Measurements from ENCODE around the gene NCAPH2.
A peak's percentile ranks its signal among the peaks of the same experiment; 100 is the strongest.
"Not testable (repeated sequence)": the region's sequence is repeated elsewhere in the genome, so short reads cannot be mapped to it uniquely, and the experiment has no call there.

Gene NCAPH2

GRCh38 chr22:50531546-50531961, 23.5 kb downstream of the NCAPH2 start:
- DNase-seq: peak; percentile 65

- DNase-seq: peak; percentile 21
Measured at GRCh38 chr22:50531962-50532674, 24.1 kb downstream of the NCAPH2 start.

- DNase-seq: no peak
Measured at GRCh38 chr22:50532824-50533796, 25.1 kb downstream of the NCAPH2 start.

DNA sequence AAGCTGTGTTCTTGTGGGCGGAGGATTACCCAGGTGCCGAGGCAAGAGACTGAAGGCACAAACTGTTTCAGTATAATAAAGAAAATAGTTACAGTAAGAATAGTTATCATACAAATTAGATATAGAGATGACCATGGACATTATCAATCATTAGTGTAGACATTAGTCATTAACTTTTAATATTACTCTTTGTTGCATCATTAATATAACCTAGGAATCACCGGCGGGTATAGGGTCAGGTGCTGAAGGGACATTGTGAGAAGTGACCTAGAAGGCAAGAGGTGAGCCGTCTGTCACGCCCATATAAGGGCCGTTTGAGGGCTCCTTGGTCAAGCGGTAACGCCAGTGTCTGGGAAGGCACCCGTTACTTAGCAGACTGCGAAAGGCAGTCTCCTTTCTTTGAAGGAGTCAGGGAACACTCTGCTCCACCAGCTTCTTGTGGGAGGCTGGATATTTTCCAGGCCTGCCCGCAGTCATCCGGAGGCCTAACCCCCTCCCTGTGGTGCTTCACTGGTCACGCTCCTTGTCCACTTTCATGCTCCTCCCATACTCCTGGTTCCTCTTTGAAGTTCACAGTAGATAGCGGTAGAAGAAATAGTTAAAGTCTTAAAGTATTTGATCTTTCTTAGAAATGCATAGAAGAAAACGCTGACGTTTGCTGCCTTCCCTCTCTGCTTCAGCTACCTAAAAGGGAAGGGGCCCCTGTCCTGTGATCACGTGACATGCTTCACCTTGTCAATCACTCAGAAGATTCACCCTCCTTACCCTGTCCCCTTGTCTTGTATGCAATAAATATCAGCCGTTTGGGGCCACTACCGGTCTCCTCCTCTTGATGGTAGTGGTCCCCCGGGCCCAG, 26.1 kb downstream of the NCAPH2 start:
- not testable (repeated sequence) for DNase-seq

GRCh38 chr22:50535113-50535512, 27.1 kb downstream of the NCAPH2 start:
- DNase-seq: no peak

DNA sequence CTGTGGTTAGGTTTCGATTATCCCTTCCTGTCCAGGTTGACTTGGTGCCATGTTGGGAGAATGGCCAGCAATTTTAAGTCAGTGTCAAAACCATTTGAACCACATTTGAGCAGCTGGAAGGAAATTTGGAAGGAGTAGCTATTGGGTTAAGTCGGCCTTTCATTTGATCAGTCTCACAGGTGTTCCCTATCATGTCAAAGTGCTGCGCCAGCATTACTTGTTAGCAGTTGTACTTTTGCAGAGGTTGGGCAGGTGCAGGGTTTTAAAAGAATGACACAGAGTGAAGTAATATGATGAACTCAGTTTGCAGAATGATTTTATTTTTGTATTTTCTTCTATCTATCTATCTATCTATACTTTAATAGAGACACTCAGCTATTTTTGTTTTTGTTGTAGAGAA, 28.2 kb downstream of the NCAPH2 start:
- no peak for DNase-seq

DNA sequence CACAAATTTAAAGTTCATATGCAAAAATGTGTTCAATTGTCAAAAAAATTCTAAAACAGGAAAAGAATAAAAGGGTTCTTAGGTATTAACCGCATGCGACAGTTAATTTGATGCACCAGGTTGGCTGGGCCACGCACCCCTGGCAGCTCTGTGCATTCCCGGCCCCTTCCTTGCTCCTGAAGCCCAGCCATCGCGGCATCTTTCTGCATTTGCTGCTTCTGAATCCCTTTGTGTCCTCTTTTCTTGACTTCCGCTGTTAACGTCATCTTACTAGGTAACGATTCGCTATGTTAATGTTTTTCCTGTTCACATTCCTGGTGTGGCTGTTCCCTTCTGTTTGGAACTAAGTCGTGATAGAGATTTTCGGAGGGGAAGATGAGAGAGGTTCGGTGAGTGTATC, 29.7 kb downstream of the NCAPH2 start:
- no peak for DNase-seq

DNA sequence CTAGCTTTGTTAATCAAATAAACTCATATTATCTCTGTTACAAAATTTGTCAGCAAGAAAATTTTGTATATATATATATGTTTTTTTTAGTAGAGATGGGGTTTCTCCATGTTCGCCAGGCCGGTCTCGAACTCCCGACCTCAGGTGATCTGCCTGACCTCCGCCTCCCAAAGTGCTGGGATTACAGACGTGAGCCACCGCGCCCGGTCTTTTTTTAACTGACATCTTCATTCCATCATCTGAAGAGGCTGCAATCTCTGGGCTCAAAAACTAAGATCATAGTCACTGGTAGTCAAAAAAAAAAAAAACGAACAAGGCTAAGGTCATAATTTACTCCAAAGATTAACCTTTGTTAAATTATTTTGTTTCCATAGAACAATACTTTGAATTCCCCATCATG, 32.4 kb downstream of the NCAPH2 start:
- no peak for DNase-seq

DNA sequence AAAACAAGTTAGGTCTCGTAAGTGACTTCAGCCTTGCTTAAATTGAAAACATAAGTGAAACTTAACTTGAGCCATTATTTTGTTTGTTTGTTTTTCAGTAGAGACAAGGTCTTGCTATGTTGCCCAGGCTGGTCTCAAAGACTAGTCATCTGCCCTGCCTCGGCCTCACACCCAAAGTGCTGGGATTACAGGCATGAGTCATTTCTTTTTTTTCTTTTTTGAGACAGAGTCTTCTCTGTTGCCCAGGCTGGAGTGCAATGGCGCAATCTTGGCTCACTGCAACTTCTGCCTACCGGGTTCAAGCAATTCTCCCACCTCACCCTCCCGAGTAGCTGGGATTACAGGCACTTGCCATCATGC, 33.6 kb downstream of the NCAPH2 start:
- peak; percentile 34 for DNase-seq

GRCh38 chr22:50542416-50542927, 34.4 kb downstream of the NCAPH2 start:
- DNase-seq: no peak

DNA sequence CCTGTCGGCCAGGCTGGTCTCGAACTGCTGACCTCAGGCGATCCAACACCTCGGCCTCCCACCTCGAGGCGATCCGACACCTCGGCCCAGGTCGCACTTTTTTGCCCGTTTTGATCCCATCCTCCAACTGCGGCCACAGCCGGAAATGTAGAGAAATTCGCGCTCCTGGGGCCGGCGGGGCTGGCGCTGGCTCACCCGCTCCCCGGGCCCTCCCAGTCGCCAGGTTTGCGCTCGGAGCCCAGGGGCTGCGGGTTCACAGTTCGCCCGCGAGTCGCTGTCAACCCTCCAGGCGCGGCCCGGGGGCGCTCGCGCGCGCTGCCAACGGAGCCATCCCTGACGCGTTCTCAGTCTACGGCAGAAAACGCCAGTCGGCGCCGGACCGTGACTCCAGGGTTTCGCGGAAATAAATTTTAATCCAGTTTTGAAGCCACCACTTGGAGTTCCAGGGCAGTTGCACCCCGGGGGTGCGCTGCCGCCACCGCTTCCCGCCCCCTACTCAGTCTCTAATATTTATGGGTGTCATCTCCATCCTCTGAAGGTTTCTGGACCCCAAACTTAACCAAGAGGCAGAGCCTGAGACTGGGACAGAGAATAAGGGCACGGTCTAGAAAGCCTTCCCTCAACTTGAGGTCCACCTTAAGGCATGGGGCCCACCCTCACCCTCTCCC, 36.2 kb downstream of the NCAPH2 start:
- DNase-seq: peak; percentile 87

GRCh38 chr22:50544746-50545253, 36.8 kb downstream of the NCAPH2 start:
- peak; percentile 49 for DNase-seq

DNA sequence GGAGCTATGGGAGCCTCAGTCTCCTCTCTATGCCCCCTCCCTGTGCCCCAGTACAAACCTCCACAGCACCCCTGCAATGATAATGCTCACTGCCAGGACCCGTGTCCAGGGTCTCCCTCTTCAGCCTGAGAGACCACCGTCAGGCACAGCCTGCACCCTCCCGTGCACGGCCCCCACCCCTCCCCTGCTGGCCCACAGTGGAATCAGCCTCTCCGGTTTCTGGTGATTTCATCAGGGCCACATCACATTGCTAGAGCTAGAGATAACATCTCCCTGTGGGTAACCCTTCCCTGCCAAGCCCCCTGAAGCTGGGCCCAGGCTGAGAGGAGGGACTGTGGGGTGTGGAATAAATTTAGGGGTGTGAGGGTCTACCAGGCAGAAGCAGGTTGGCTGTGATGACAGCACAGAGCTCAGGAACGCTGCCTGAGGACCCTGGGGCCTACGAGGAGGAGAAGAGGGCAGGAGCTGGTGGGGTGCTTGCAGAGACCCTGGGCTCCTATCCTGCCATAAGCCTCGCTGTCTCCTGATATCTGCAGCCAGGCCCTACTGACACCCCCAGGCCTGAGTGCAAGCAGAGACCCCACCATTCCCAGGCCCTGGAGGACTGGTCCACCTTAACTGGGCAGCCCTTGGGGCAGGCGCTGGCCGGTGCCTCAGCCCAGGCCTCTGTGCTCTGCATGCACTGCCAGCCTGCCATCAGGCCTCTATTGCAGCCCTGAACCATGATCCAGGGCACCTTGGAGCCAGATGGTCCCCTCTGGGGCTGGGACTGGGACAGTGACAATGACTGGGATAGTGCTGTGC, 37.7 kb downstream of the NCAPH2 start, which contains the start of gene KLHDC7B:
KLHDC7B (plus strand) TSS at position 378 of the 804 bp plus-strand sequence; CDS start at position 723, 345 bp downstream.
- DNase-seq: peak; percentile 37

DNA sequence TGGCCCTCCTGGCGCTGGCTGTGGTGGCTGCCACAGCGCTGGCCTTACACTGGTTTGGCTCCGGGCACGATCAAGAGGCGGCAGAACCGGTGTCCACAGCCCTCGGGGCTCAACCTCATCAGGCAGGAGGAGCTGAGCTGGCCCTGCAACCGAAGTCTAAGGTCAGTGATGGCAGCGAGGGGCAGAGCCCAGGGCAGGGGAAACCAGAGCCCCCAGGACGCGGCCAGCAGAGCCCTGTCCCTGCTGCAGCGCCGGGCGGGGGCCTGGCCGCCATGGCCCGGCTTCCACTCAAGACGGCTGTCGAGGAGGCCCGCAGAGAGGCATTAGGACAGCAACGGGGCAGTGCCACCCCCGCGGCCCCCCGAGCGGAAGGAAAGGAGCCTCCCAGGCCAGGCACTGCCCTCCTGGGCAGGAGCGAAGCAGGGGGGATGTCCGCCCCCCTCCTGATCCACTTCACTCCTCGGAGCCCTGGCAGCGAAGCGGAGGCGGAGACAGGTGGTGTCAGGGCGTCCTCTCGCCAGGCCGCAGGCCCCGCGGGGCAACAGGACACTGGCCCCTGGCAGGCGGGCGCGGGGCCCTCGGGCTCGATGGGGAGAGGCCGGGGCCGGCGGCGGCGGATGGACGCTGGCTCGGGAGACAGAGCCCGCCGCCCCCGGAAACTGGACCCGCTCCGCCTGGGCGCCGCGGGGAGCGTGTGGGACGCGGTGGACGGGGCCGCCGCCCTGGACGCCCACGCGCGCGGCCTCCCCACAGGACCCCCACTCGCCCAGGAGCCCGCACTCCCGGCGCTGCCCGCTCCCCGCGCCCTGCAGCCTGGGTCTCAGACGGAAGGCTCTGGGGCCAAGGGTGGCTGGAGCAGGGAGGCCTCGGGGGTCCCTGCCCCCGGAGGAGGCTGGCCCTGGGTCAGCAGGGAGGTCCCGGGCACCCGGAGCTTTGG, 38.6 kb downstream of the NCAPH2 start:
- no peak for DNase-seq

GRCh38 chr22:50547263-50547985, 39.4 kb downstream of the NCAPH2 start:
- no peak for DNase-seq

DNA sequence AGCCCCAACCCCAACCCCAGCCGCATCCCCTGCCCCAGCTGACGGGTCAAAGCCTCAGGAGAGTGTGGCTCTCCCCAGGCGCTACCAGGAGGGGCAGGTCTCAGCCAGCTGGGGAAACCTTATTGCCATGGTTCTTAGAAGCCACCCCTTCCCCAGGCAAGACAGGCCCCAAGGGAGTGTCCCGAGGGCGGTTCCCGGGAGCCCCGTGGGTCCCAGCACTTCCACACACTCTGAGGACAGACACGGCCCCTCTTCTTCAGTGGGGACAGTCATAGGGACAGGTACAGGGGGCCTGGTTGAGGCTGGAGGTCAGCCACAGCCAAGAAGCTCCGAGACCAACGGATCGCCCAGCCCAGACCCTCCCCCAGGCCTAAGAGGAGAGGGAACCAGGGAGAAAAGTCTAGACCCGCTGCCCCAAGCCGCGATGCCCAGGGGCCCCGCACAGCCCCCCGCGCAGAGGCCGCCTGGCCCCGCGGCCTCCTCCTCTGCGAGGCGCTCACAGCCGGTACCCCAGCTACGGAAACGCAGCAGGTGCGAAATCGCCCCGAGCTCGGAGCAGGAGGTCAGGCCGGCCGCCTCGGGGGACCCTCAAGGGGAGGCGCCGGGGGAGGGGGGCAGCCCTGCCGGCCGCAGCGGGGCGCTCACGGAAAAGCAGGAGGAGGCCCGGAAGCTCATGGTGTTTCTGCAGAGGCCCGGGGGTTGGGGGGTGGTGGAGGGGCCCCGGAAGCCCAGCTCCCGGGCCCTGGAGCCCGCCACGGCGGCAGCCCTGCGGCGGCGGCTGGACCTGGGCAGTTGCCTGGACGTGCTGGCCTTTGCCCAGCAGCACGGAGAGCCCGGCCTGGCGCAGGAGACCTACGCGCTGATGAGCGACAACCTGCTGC, 40.3 kb downstream of the NCAPH2 start:
- DNase-seq: peak; percentile 77

GRCh38 chr22:50548921-50549790, 41.1 kb downstream of the NCAPH2 start:
- DNase-seq: no peak
